GM12872 (cell line): ENCODE data around the gene FOXF2.

Source experiments
- CTCF ChIP-seq: IDR thresholded peaks from 3 replicates; pipeline ENCODE4 v1.5.1; 2011; ENCODE audit warnings: low read depth, mild to moderate bottlenecking, low read length, moderate library complexity; ENCODE audit not compliant: insufficient read depth

FOXF2 gene

DNA sequence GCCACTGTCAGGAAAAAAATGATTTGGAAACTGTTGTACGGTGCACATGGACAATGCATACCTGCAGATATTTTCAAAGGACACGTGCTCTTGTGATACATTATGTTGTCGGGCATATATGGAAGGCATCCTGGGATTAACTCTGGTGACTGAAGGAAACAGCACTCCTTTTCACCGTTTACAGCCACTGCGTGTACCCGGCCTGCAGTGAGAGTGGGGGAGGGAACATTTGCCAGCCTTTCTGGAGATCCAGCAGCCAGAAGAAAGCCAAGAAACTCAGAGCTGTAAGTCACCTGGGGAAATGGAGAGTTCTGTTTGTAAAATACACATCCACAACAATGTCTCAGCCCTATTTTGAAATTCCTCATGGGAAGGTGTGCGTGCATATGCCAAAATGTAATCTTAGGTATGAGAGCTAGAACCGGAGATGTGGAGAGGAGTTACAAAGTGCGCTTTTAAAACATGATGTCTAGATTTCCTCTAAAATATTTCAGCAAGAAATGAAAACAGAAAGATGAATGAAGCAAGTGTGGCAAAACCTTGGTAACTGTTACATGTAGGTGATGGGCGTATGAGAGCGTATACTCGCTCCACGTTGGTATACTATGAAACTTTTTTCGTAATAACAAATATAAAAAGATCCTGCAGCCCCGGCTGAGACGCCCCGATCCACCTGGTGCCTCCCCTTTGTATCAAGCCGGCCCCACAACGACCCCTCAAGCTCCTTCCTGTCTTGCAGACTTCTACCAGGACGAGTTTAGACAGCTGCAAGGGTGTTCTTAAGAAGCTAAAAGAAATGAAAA, 8.6 kb upstream of the FOXF2 start:
- no peak for TF ChIP-seq CTCF

GRCh38 chr6:1381481-1382330, 7.7 kb upstream of the FOXF2 start:
- TF ChIP-seq CTCF, result peak; percentile 67; the same call in 2 of the 3 replicates

DNA sequence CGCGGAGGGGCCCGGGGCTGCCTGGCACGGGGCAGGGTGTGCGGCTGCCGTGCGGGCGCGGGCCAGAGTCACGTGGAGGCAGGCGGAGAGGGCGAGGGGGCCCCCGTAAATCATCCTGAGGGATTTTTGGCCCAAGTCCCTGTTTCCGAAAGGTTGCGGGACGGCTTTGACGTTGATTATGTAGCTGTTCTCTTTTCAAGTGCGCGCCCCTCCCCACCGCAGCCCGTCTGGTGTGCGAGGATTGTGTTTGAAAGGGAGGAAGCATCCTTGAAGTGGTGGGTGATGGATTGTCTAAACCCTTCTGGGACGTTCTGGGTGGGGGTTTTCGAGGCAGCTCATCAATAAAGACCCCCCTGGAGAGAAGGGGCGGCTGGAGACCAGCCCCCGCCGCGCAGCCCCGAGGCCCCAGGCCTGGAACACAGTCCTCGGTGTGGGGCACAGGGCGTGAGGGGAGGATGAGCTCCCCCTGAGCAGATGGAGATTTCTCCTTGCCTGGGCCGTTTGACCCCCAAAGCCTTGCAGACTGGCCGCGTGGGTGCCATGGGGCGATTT, 7.0 kb upstream of the FOXF2 start:
- TF ChIP-seq CTCF, result no peak

DNA sequence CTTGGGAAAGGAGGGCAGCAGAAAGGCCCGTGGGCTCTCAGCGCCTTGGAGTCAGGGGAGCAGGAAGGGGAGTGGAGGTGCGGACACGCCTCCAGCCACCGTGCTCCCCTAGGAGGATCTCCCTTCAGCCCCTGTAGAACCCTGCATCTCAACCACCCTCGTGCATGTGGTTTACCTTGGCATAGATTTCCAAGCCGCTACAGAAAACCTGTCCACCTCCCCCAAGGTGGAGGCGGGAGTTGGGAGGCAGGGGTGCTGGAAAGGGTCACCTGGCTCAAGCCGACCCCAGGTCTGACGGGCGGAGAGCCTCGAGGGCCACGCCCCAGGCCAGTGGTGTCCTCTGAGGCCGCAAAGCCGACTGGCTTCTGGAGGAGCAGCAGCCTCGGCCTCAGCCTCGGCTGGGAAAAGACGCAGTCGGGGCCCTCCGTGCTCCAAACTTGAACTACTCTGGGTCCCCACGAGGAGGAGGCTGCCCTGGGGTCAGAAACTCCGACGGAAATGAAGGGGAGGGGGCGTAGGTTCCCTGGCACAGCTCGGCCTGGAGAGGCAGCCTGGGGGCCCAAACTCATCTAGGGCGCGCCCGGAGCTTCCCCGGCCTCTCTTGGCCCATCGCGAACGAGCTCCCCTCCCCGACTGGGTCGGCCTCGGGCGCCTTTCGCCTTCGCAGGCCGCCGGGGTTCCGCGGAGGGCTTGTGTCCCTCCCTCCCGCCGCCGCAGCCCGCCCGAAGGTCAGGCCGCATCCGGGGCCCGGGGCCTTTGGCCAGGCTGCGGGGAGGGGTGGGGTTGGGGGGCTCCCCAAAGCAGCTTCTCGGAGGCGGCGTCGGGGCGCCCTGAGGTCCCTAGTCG, 6.3 kb upstream of the FOXF2 start:
- TF ChIP-seq CTCF, result no peak

- no peak for TF ChIP-seq CTCF
Observed at GRCh38 chr6:1383729-1384548, 5.4 kb upstream of the FOXF2 start.

DNA sequence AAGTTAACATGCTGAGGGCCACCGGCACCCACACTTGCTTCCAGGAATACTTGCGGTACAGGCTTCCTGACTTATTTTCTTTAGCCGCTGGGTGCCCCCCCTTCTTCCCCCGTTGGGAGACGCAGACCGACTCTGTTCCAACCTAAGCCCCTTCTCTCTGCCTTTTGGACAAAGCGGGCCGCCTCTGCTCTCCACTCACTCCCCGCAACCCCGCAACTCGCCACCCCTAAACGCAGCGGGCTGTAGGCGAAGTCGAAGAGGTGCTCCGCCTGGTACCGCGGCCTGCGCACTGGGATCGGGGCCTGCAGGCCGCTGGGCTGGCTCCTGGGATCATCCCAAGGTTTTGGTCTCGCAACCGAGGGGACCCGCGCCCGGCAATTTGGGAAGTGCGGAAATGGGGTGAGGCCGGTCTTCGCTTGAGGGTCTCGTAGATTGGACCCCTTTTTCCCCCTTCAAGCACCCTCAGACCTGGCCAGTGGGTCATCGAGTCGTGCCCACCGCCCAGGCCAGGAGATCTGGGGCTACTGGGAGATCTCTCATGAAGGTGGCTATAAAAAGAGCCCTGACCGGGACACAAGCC, 4.7 kb upstream of the FOXF2 start:
- TF ChIP-seq CTCF, result no peak
